ENCODE measurements around the gene TAF3. TPM values are rescaled to one million over a fixed set of nuclear protein-coding genes. Genes with fewer than 3 reads are reported as not detected.

TAF3 gene
- total RNA-seq, 1 donor from 2014 or later = 12.6 TPM

GRCh38 chr10:7792541-7792940, 25.8 kb upstream of the TAF3 start:
- CTCF ChIA-PET = no interaction called here
- peaks cover 51% of the 10 kb centered on the region for H3K36me3 Mint-ChIP-seq (ENCODE audit: low read depth)
- H3K4me3 Mint-ChIP-seq = no peak overlapping the region
- DNase-seq (no peak), ATAC-seq (ENCODE audit: low read depth) (no peak)
- intact Hi-C loops (cut with micrococcal nuclease) = no loop called here
- H3K4me1 Mint-ChIP-seq = peaks cover 60% of the 10 kb centered on the region
- no peak overlapping the region for H3K27ac Mint-ChIP-seq
- POLR2A ChIA-PET = interaction anchor here (2.0 kb wide), 1 partner anchor 26 kb away, joined by 8 read pairs; the partner anchor contains the start of gene TAF3
- TF ChIP-seq CTCF (IDR thresholded peaks at IDR 0.05) = no peak
- no peaks in the 10 kb centered on the region for H3K27me3 Mint-ChIP-seq
- H3K9me3 Mint-ChIP-seq = no peaks in the 10 kb centered on the region

GRCh38 chr10:7794251-7795026, 23.9 kb upstream of the TAF3 start:
- Mint-ChIP-seq H3K27ac (no peak overlapping the region), H3K36me3 (ENCODE audit: low read depth) (peaks cover 64% of the 10 kb centered on the region), H3K4me3 (no peak overlapping the region), H3K4me1 (peaks cover 50% of the 10 kb centered on the region), H3K27me3 (no peaks in the 10 kb centered on the region), H3K9me3 (no peaks in the 10 kb centered on the region)
- no peak for DNase-seq
- no peak for TF ChIP-seq CTCF (IDR thresholded peaks at IDR 0.05)
- intact Hi-C loops (cut with micrococcal nuclease) = no loop called here
- POLR2A ChIA-PET = no interaction called here
- CTCF ChIA-PET = no interaction called here
- no peak for ATAC-seq (ENCODE audit: low read depth)

- peaks cover 69% of the 10 kb centered on the region for H3K36me3 Mint-ChIP-seq (ENCODE audit: low read depth)
- peaks cover 39% of the 10 kb centered on the region for H3K4me1 Mint-ChIP-seq
- no peak for ATAC-seq (ENCODE audit: low read depth)
- TF ChIP-seq CTCF (IDR thresholded peaks at IDR 0.05) = no peak
- no peak overlapping the region for H3K4me3 Mint-ChIP-seq
- no peak for DNase-seq
- H3K27me3 Mint-ChIP-seq = no peaks in the 10 kb centered on the region
- no peaks in the 10 kb centered on the region for H3K9me3 Mint-ChIP-seq
- ChIA-PET POLR2A (no interaction called here), CTCF (no interaction called here)
- intact Hi-C loops (cut with micrococcal nuclease) = no loop called here
- no peak overlapping the region for H3K27ac Mint-ChIP-seq
Measured at GRCh38 chr10:7795605-7796004, 22.7 kb upstream of the TAF3 start.

- peaks cover 25% of the 10 kb centered on the region for H3K4me1 Mint-ChIP-seq
- ChIA-PET CTCF (no interaction called here), POLR2A (interaction anchor here (1.7 kb wide), 1 partner anchor 10 kb away, joined by 3 read pairs; the partner anchor contains the start of genes ATP5F1C and KIN)
- H3K9me3 Mint-ChIP-seq = no peaks in the 10 kb centered on the region
- intact Hi-C loops (cut with micrococcal nuclease) = no loop called here
- no peak for TF ChIP-seq CTCF (IDR thresholded peaks at IDR 0.05)
- no peak for DNase-seq
- no peak overlapping the region for H3K4me3 Mint-ChIP-seq
- no peaks in the 10 kb centered on the region for H3K27me3 Mint-ChIP-seq
- no peak overlapping the region for H3K27ac Mint-ChIP-seq
- peaks cover 68% of the 10 kb centered on the region for H3K36me3 Mint-ChIP-seq (ENCODE audit: low read depth)
- ATAC-seq (ENCODE audit: low read depth) = no peak
Measured at GRCh38 chr10:7797582-7797981, 20.7 kb upstream of the TAF3 start.

GRCh38 chr10:7802606-7803005, 15.7 kb upstream of the TAF3 start:
- DNase-seq (no peak), ATAC-seq (ENCODE audit: low read depth) (no peak)
- Mint-ChIP-seq H3K36me3 (ENCODE audit: low read depth) (peaks cover 75% of the 10 kb centered on the region), H3K27me3 (no peaks in the 10 kb centered on the region), H3K4me3 (no peak overlapping the region), H3K27ac (no peak overlapping the region), H3K9me3 (no peaks in the 10 kb centered on the region), H3K4me1 (no peaks in the 10 kb centered on the region)
- intact Hi-C loops (cut with micrococcal nuclease) = no loop called here
- ChIA-PET POLR2A (no interaction called here), CTCF (no interaction called here)
- no peak for TF ChIP-seq CTCF (IDR thresholded peaks at IDR 0.05)

Measured in activated B cell treated with CpG ODN at 0.5 μM for 24 hours (primary cell).